Panc1 (cell line): Measurements from ENCODE around the gene ZNF564.

Experiments
- CTCF ChIP-seq: fragments of 450-650 bp; IDR thresholded peaks from 2 replicates; pipeline ENCODE4 v1.5.1; 2017; ENCODE audit warnings: mild to moderate bottlenecking
- REST ChIP-seq, 2 experiments: IDR thresholded peaks; 2 replicates each; pipeline ENCODE4 v1.6.1; 2011 to 2012; ENCODE audit warnings: low read depth in 2 of 2, control low read depth in 1 of 2, low read length in 1 of 2, mild to moderate bottlenecking in 1 of 2, moderate library complexity in 1 of 2; ENCODE audit not compliant: insufficient read depth in 1 of 2
- SIN3A ChIP-seq: IDR thresholded peaks from 2 replicates; pipeline ENCODE4 v1.6.1; 2012; ENCODE audit warnings: low read depth, mild to moderate bottlenecking, low read length, moderate library complexity, borderline replicate concordance; ENCODE audit not compliant: insufficient read depth

- TF ChIP-seq CTCF: no peak
- TF ChIP-seq REST (IDR thresholded peaks at IDR 0.05; ENCODE audit: insufficient read depth in 1 of 2, low read depth in 2 of 2, low read length in 1 of 2): no peak
- TF ChIP-seq SIN3A: no peak
Observed at GRCh38 chr19:12596927-12597548, 45.8 kb upstream of the ZNF564 start.
